NCI-H82 (cell line): ENCODE results near the gene SMYD3.

Source experiments
- DNase-seq: peaks from one replicate; lab custom pipeline; 2025; lab: John Stamatoyannopoulos, UW

The SMYD3 gene

DNA sequence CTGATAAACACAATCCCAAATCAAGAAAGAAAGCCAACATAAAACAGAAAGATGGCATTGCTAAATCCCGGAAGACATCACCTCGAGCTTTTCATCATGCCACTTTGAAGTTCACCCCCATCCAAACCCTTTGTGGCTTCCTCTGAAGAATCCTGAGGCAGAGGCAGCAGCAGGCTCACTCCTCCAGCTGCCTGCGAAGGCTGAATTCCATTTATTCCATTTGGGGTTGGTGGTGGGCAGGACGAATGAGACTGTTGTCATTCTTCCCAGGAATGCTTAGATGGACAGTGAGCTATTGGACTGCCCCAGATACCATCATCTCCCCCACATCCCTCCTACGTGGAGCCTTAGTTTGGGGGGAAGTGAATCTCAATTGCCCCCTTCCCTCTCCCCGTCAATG, 437.5 kb downstream of the SMYD3 start:
- DNase-seq = no peak

DNA sequence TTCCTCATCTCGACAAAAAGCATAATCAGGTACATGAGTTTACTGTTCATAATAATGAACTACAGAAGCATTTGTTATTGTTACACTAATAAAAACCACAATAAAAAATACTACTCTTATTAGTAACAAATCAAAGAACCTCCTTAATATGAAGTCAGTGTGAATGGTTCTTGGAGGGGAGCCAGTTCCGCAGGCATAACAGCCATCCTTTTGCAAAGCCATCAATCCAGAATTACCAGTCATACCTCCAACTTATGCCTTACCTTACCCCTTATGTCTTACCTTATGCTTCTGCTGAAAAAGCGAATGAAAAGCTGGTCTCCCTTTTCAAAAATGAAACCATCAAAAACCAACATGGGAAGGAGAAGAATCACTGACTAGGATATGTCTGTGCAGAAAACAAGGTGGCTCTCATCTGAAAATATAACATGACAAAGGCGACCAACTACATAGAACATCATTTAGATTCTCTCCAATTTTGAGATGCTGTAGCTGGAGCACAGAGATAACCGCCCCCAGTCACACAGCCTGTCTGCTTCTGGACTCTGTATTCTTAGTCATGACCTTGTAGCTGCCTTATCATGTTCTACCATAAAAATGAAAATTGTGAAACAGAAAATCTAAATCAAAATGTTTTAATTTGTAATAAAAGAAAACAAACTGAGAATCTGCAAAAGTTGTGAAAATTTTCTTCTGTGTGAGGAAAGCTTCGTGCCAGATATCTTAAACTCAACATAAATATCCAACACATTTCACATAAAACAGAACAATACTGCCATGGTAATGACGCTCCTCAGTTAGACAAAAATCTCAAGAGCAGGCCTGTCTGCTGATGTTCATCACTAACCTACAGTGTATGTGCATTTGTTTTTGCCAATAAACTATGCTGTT, 438.2 kb downstream of the SMYD3 start:
- DNase-seq = no peak

- DNase-seq = no peak
Observed at GRCh38 chr1:246068217-246068512, 438.9 kb downstream of the SMYD3 start.

DNA sequence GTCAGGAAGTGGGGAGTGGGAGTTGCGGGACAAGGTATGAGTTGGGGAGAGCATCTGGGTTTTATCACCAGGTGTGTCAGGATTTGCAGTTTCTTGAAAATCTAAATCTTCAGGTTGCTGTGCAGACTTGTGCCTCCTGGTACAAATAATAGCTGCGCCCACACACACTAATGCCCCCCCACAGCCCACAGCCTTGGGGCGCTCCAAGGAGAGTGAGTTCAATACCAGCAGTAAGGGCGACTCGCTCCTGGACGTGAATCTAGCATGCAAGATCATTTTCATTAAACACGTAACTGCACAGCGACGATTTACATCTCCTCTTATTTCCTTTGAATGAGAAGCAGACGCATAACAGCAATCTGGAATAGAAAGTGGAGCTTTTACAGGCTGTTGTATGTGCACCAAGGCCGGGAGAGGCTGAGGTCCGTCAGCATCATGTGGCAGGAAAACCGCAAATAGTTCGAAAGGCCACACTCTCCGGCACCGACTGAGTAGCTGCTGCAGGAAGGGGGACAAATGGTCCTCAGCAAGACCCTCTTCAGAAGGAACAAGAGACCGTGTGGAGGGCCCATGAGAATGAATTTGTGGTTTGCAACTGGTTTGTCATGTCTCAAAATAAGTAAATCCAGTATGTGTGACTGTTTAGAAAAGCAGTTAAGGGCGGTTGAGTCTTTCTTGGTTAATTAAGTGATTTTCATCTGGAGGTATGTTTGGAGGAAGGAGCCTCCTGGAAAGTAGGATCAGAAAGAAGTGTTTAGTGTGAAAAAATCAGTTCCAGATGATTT, 439.5 kb downstream of the SMYD3 start:
- DNase-seq = no peak

- peak; percentile 23 for DNase-seq
Observed at GRCh38 chr1:246066573-246066972, 440.5 kb downstream of the SMYD3 start.

GRCh38 chr1:246065592-246065991, 441.5 kb downstream of the SMYD3 start:
- no peak for DNase-seq

- no peak for DNase-seq
Observed at GRCh38 chr1:246064891-246065290, 442.2 kb downstream of the SMYD3 start.

DNA sequence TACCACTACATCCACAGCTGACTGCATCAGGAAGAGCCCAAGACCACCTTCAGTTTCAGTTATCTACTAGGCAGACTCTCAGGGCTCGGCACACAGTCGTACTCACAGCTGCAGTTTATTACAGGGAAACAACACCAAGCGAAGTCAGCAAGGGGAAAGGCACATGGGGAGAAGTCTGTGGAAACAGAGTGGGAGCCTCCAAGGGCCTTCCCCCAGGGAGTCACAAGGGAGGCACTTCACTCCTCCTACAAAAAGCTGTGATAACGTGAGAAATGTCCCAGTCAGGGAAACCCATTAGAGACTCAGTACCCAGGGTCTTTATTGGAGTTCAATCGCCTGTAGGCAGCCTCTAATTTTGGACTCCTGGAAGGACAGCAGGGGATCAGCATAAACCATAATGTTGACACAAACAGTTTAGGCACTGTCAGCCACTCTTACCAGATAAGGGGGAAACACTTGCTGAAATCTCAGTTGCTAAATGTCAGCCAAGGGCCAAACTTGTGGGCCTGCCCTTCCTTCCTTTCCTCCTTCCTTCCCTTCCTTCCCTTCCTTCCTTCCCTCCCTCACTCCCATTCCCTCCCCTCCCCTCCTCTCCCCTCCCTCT, 444.0 kb downstream of the SMYD3 start:
- DNase-seq = no peak

GRCh38 chr1:246058466-246058865, 448.6 kb downstream of the SMYD3 start:
- no peak for DNase-seq

GRCh38 chr1:246052603-246053002, 454.5 kb downstream of the SMYD3 start:
- DNase-seq = no peak

GRCh38 chr1:246051909-246052518, 455.1 kb downstream of the SMYD3 start:
- no peak for DNase-seq

- DNase-seq = no peak
Observed at GRCh38 chr1:246048693-246049092, 458.4 kb downstream of the SMYD3 start.

- no peak for DNase-seq
Observed at GRCh38 chr1:246043556-246043955, 463.5 kb downstream of the SMYD3 start.

GRCh38 chr1:246041360-246041759, 465.7 kb downstream of the SMYD3 start:
- DNase-seq = no peak

GRCh38 chr1:246040200-246040890, 466.7 kb downstream of the SMYD3 start:
- DNase-seq = no peak

- no peak for DNase-seq
Observed at GRCh38 chr1:246039584-246039983, 467.5 kb downstream of the SMYD3 start.

- no peak for DNase-seq
Observed at GRCh38 chr1:246037832-246038231, 469.2 kb downstream of the SMYD3 start.

DNA sequence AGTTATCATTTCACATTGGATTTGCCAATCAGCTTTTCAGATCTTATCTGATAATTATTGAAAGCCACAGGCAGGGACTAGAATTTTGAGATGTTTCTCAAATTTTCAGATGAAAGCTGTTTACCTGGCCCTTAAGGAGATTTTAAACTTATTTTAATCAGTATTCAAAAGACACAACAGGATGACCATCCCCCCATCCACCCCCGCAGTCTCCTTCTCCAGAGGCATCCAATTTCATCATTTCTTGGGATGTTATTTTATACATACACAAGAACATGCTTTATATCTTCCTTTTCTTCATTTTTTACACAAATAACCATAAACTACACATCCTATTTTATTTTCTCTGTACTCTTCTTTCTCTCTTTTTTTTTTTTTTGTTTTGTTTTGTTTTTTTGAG, 470.9 kb downstream of the SMYD3 start:
- no peak for DNase-seq

DNA sequence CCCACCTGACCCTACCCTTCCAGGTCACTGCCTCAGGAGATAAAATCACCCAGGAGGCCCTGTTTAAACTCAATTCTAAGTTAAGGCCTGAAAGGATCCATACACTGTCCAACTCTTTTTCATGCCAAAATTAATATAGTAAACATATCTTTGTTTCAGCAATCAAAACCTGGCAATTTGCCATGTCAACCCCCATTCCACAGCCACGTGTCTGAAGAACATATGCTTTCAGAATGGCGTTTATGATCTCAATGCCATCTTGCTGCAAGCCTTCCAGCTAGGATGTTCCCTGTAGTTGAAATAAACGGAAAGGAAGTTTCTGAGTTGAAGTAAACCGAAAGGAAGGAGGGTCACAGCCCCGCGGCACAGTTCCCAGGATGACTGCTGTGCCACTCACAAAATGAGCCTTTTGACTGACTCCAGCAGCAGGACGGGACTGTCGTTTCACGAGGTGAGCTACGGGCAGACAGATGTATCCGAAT, 472.0 kb downstream of the SMYD3 start:
- no peak for DNase-seq

GRCh38 chr1:246034630-246035029, 472.4 kb downstream of the SMYD3 start:
- DNase-seq = no peak

DNA sequence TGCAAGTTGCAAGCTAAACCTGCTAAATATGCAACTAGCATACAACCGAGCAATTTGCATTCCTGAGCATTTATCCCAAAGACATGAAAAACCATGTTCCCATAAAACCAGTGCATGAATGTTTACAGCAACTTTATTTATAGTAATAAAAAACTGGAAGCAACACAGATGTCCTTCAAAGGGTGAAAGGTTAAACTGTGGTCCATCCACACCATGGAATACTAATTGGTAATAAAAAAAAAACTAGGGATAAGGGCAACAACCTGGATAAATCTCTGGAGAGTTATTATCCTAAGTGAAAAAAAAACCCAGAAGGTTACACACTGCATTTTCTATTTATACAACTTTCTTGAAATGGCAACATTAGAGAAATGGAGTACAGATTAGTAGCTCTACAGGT, 474.1 kb downstream of the SMYD3 start:
- no peak for DNase-seq

- peak; percentile 41 for DNase-seq
Observed at GRCh38 chr1:246032031-246032551, 475.0 kb downstream of the SMYD3 start.
